Mesenchymal stem cell (in vitro differentiated cells and primary cell): ENCODE measurements around the gene MPHOSPH10. TPM values are rescaled to one million over a fixed set of nuclear protein-coding genes. Genes with fewer than 3 reads are reported as not detected.
"Not testable (repeated sequence)": the region's sequence is repeated elsewhere in the genome, so short reads cannot be mapped to it uniquely, and the experiment has no call there.

Source experiments
- DNase-seq: peaks from one replicate; pipeline ENCODE4 v3.0.0-alpha.2; 2013
- H2AFZ ChIP-seq: one replicate; pipeline ENCODE4 v1.6.1; 2013; ENCODE audit warnings: low read depth, mild to moderate bottlenecking, control low read depth, inconsistent platforms, low read length, moderate library complexity
- H2AK5ac ChIP-seq: 2 replicates; pipeline ENCODE4 v1.6.1; 2013; ENCODE audit warnings: low read length, moderate library complexity, mild to moderate bottlenecking, inconsistent platforms; ENCODE audit not compliant: severe bottlenecking
- H2BK120ac ChIP-seq: one replicate; pipeline ENCODE4 v1.6.1; 2013; ENCODE audit warnings: low read depth, mild to moderate bottlenecking, inconsistent platforms, low read length, moderate library complexity
- H2BK12ac ChIP-seq, 2 experiments: one replicate each; pipeline ENCODE4 v1.6.1; 2013; ENCODE audit warnings: inconsistent platforms in 2 of 2, low read length in 2 of 2, mild to moderate bottlenecking in 2 of 2, moderate library complexity in 2 of 2, control low read depth in 1 of 2
- H2BK15ac ChIP-seq: one replicate; pipeline ENCODE4 v1.6.1; 2013; ENCODE audit warnings: mild to moderate bottlenecking, low read depth, inconsistent platforms; ENCODE audit not compliant: poor library complexity, severe bottlenecking
- H2BK5ac ChIP-seq: 2 replicates; pipeline ENCODE4 v1.6.1; 2013; ENCODE audit warnings: low read depth, mild to moderate bottlenecking, low read length, control low read depth, inconsistent platforms; ENCODE audit not compliant: poor library complexity, severe bottlenecking
- H3K14ac ChIP-seq, 2 experiments: one replicate each; pipeline ENCODE4 v1.6.1; 2013; ENCODE audit warnings: inconsistent platforms in 2 of 2, low read length in 2 of 2, control low read depth in 1 of 2, mild to moderate bottlenecking in 1 of 2, moderate library complexity in 1 of 2
- H3K18ac ChIP-seq, 2 experiments: one replicate each; pipeline ENCODE4 v1.6.1; 2013; ENCODE audit warnings: inconsistent platforms in 2 of 2, low read length in 2 of 2, control low read depth in 1 of 2, low read depth in 1 of 2, mild to moderate bottlenecking in 1 of 2
- H3K23ac ChIP-seq, 2 experiments: one replicate each; pipeline ENCODE4 v1.6.1; 2013; ENCODE audit warnings: inconsistent platforms in 2 of 2, low read length in 2 of 2, mild to moderate bottlenecking in 2 of 2, moderate library complexity in 2 of 2, control low read depth in 1 of 2
- H3K27ac ChIP-seq: 2 replicates; pipeline ENCODE4 v1.5.1; 2013; ENCODE audit warnings: mild to moderate bottlenecking, moderate library complexity, low read length, control low read depth, inconsistent platforms; ENCODE audit not compliant: poor library complexity, severe bottlenecking
- H3K27me3 ChIP-seq, 2 experiments: 2 replicates each; pipeline versions ENCODE4 v1.6.1 to v1.7.0; 2013; ENCODE audit warnings: low read length in 2 of 2, mild to moderate bottlenecking in 2 of 2, moderate library complexity in 2 of 2, control low read depth in 1 of 2, inconsistent platforms in 1 of 2; ENCODE audit not compliant: control insufficient read depth in 1 of 2, insufficient read depth in 1 of 2
- H3K36me3 ChIP-seq, 2 experiments: 2 replicates each; pipeline versions ENCODE4 v1.6.1 to v1.7.0; 2013; ENCODE audit warnings: low read length in 2 of 2, control low read depth in 1 of 2, inconsistent platforms in 1 of 2, low read depth in 1 of 2, mild to moderate bottlenecking in 1 of 2; ENCODE audit not compliant: insufficient read depth in 2 of 2, control insufficient read depth in 1 of 2
- H3K4ac ChIP-seq, 2 experiments: one replicate each; pipeline ENCODE4 v1.6.1; 2013; ENCODE audit warnings: inconsistent platforms in 2 of 2, low read length in 2 of 2, mild to moderate bottlenecking in 2 of 2, moderate library complexity in 2 of 2, control low read depth in 1 of 2, low read depth in 1 of 2
- H3K4me1 ChIP-seq: 2 replicates; pipeline ENCODE4 v1.6.1; 2013; ENCODE audit warnings: low read depth, low read length, control low read depth; ENCODE audit not compliant: control insufficient read depth, insufficient read depth
- H3K4me2 ChIP-seq: 2 replicates; pipeline ENCODE4 v1.6.1; 2013; ENCODE audit warnings: low read length, mild to moderate bottlenecking, inconsistent platforms; ENCODE audit not compliant: poor library complexity, severe bottlenecking
- H3K4me3 ChIP-seq, 2 experiments: 2 replicates each; pipeline versions ENCODE4 v1.5.1 to v1.7.0; 2013; ENCODE audit warnings: low read length in 2 of 2, mild to moderate bottlenecking in 2 of 2, control low read depth in 1 of 2, low read depth in 1 of 2; ENCODE audit not compliant: insufficient read depth in 1 of 2
- H3K79me1 ChIP-seq: replicated peaks from 2 replicates; pipeline ENCODE4 v1.6.1; 2013; ENCODE audit warnings: mild to moderate bottlenecking, control low read depth, low read length, inconsistent platforms; ENCODE audit not compliant: poor library complexity, severe bottlenecking
- H3K9ac ChIP-seq: 2 replicates; pipeline ENCODE4 v1.7.0; 2013; ENCODE audit warnings: mild to moderate bottlenecking, low read length, moderate library complexity
- H3K9me3 ChIP-seq: 2 replicates; pipeline ENCODE4 v1.7.0; 2013; ENCODE audit warnings: mild to moderate bottlenecking, low read length; ENCODE audit not compliant: control insufficient read depth
- H4K8ac ChIP-seq: one replicate; pipeline ENCODE4 v1.6.1; 2013; ENCODE audit warnings: inconsistent platforms, mild to moderate bottlenecking, low read length, moderate library complexity
- H4K91ac ChIP-seq: one replicate; pipeline ENCODE4 v1.6.1; 2013; ENCODE audit warnings: mild to moderate bottlenecking, low read length, inconsistent platforms
- WGBS: methylation state at CpG from one replicate; pipeline ENCODE4 v1.1.7; 2013; ENCODE audit warnings: mixed read lengths; 5-methylcytosine and 5-hydroxymethylcytosine counted together
- polyA plus RNA-seq, 2 experiments: library from polyadenylated mRNA; stranded (reverse); fragments of 200-250 nt; gene quantifications; one replicate each; pipeline ENCODE4 v1.2.3, GENCODE V29; 2013

MPHOSPH10 gene
- polyA plus RNA-seq (2013, experiment 1 of 2), result 35.2 TPM
- 33.6 TPM for polyA plus RNA-seq (2013, experiment 2 of 2)

- peak within 1 kb of the TSS; percentile 84 for H4K91ac ChIP-seq
- WGBS, result 0% methylated on average over 47 of the region's 67 CpGs
- peak within 1 kb of the TSS; percentile 94 for H2AFZ ChIP-seq
- peak; percentile 93 for DNase-seq
- peaks cover 9 to 26% of the 10 kb centered on the region in 2 experiments for H3K36me3 ChIP-seq
- peak within 1 kb of the TSS; percentile 48 for H2BK5ac ChIP-seq
- H3K79me1 ChIP-seq, result peaks cover 4% of the 10 kb centered on the region
- H2BK15ac ChIP-seq, result peak within 1 kb of the TSS; percentile 26
- H4K8ac ChIP-seq, result peak within 1 kb of the TSS; percentile 85
- peak within 1 kb of the TSS; percentile 46 to 99 for H3K4ac ChIP-seq
- H2AK5ac ChIP-seq, result peak within 1 kb of the TSS; percentile 64
- peak within 1 kb of the TSS; percentile 90 to 99 for H3K4me3 ChIP-seq
- H3K18ac ChIP-seq, result peak within 1 kb of the TSS; percentile 79 to 98
- H3K27ac ChIP-seq, result peak within 1 kb of the TSS; percentile 87
- peaks cover 6% of the 10 kb centered on the region for H3K4me1 ChIP-seq
- no peaks in the 10 kb centered on the region for H3K27me3 ChIP-seq
- peak within 1 kb of the TSS in 1 of 2 experiments; percentile 96 for H3K14ac ChIP-seq
- H3K9ac ChIP-seq, result peak within 1 kb of the TSS; percentile 97
- no peaks in the 10 kb centered on the region for H3K9me3 ChIP-seq
- peak within 1 kb of the TSS; percentile 21 for H2BK120ac ChIP-seq
- peak within 1 kb of the TSS in 1 of 2 experiments; percentile 61 for H3K23ac ChIP-seq
- peak within 1 kb of the TSS in 1 of 2 experiments; percentile 12 for H2BK12ac ChIP-seq
- peak within 1 kb of the TSS; percentile 90 for H3K4me2 ChIP-seq
Measured at GRCh38 chr2:71130152-71130904, at the start of gene MPHOSPH10, which contains the start of gene MCEE. Gene MPHOSPH10 (plus strand): TSS chr2:71130634. CDS start chr2:71130666, 32 bp downstream. Gene MCEE (minus strand): TSS chr2:71130229. CDS start chr2:71130219, 10 bp downstream.

GRCh38 chr2:71082402-71083252, 47.8 kb upstream of the MPHOSPH10 start:
- H3K27me3 ChIP-seq, result peaks cover 0 to 16% of the 10 kb centered on the region in 2 experiments

GRCh38 chr2:71083297-71083696, 47.1 kb upstream of the MPHOSPH10 start:
- Histone ChIP-seq H3K27me3 (peaks cover 0 to 16% of the 10 kb centered on the region in 2 experiments), H3K36me3 (peaks cover 8 to 21% of the 10 kb centered on the region in 2 experiments)
- H4K8ac ChIP-seq, H3K9me3 ChIP-seq, H3K27ac ChIP-seq, H3K23ac ChIP-seq, H2BK5ac ChIP-seq, H3K18ac ChIP-seq, H3K79me1 ChIP-seq, H2BK12ac ChIP-seq, H3K4ac ChIP-seq, H2BK15ac ChIP-seq, H2AFZ ChIP-seq, H2BK120ac ChIP-seq, H2AK5ac ChIP-seq, H3K4me2 ChIP-seq, H3K9ac ChIP-seq, DNase-seq, H3K14ac ChIP-seq, H3K4me3 ChIP-seq, H3K4me1 ChIP-seq, H4K91ac ChIP-seq: not testable (repeated sequence)
- no CpG with 5 or more reads among the region's 3 CpGs for WGBS

More at GRCh38 chr2:71082402-71083252, 47.8 kb upstream of the MPHOSPH10 start:
- no peak overlapping the region for H2AK5ac ChIP-seq
- H3K4me3 ChIP-seq, result no peak overlapping the region
- H2BK5ac ChIP-seq, result no peak overlapping the region
- 85% methylated on average over 5 of the region's 5 CpGs for whole genome bisulfite sequencing
- H3K4ac ChIP-seq, result no peak overlapping the region
- peaks cover 15 to 28% of the 10 kb centered on the region in 2 experiments for H3K36me3 ChIP-seq
- no peak overlapping the region for H3K27ac ChIP-seq
- no peak overlapping the region for H2BK12ac ChIP-seq
- no peaks in the 10 kb centered on the region for H3K79me1 ChIP-seq
- no peaks in the 10 kb centered on the region for H3K9me3 ChIP-seq
- no peak for DNase-seq
- H3K9ac ChIP-seq, result no peak overlapping the region
- no peak overlapping the region for H4K8ac ChIP-seq
- H3K14ac ChIP-seq, result no peak overlapping the region
- no peak overlapping the region for H2AFZ ChIP-seq
- H3K4me1 ChIP-seq, result no peaks in the 10 kb centered on the region
- no peak overlapping the region for H3K18ac ChIP-seq
- no peak overlapping the region for H2BK15ac ChIP-seq
- H2BK120ac ChIP-seq, result no peak overlapping the region
- H4K91ac ChIP-seq, result no peak overlapping the region
- no peak overlapping the region for H3K23ac ChIP-seq
- no peak overlapping the region for H3K4me2 ChIP-seq
